Gastrocnemius medialis (tissue), 4 donors: ENCODE results near the gene CCNI2.

Experiments
- CTCF ChIP-seq, 5 experiments: fragments of 450-650 bp in 3 of 5; fragments of 200-600 bp in 2 of 5; sonication (generic) in 2 of 5; IDR thresholded peaks in 4 of 5; conservative IDR thresholded peaks in 1 of 5; 1 replicate in 4 of 5; 2 replicates in 1 of 5; pipeline ENCODE4 v1.5.1; 2016 to 2019; ENCODE audit warnings: antibody characterized with exemption in 5 of 5, mild to moderate bottlenecking in 3 of 5, moderate library complexity in 3 of 5
- POLR2A ChIP-seq, 2 donors: fragments of 450-650 bp; IDR thresholded peaks; one replicate each; pipeline ENCODE4 v1.6.1; 2017; ENCODE audit warnings: antibody characterized with exemption in 2 of 2, mild to moderate bottlenecking in 2 of 2, moderate library complexity in 2 of 2

- TF ChIP-seq CTCF (IDR thresholded peaks at IDR 0.05 in 4 of 5, conservative IDR thresholded peaks at IDR 0.05 in 1 of 5) (no peak), POLR2A (IDR thresholded peaks at IDR 0.05) (no peak)
Measured at GRCh38 chr5:132704875-132705274, 42.4 kb upstream of the CCNI2 start.
